H9 (cell line): ENCODE data around the gene SAFB. TPM values are rescaled to one million over a fixed set of nuclear protein-coding genes. Genes with fewer than 3 reads are reported as not detected.

ENCODE experiments used
- DNase-seq: peaks from one replicate; pipeline ENCODE4 v3.0.0-alpha.2; 2017
- H2AFZ ChIP-seq: one replicate; pipeline ENCODE4 v1.6.1; 2013; ENCODE audit warnings: mild to moderate bottlenecking, low read length, control low read depth, moderate library complexity
- H2AK5ac ChIP-seq: 2 replicates; pipeline ENCODE4 v1.6.1; 2013; ENCODE audit warnings: low read length, control low read depth, mixed read lengths; ENCODE audit not compliant: insufficient read length
- H2BK120ac ChIP-seq: one replicate; pipeline ENCODE4 v1.6.1; 2013; ENCODE audit warnings: low read depth, mild to moderate bottlenecking, low read length, control low read depth, inconsistent platforms; ENCODE audit not compliant: poor library complexity, severe bottlenecking
- H2BK12ac ChIP-seq: 2 replicates; pipeline ENCODE4 v1.6.1; 2013; ENCODE audit warnings: low read length, control low read depth, mixed read lengths, low read depth; ENCODE audit not compliant: insufficient read length
- H2BK15ac ChIP-seq: 2 replicates; pipeline ENCODE4 v1.6.1; 2013; ENCODE audit warnings: low read depth, low read length, control low read depth
- H2BK20ac ChIP-seq: one replicate; pipeline ENCODE4 v1.6.1; 2013; ENCODE audit warnings: low read depth, mild to moderate bottlenecking, low read length, control low read depth, inconsistent platforms; ENCODE audit not compliant: poor library complexity, severe bottlenecking
- H2BK5ac ChIP-seq: 2 replicates; pipeline ENCODE4 v1.6.1; 2013; ENCODE audit warnings: low read length, control low read depth, mixed read lengths; ENCODE audit not compliant: insufficient read length
- H3K14ac ChIP-seq: 2 replicates; pipeline ENCODE4 v1.6.1; 2013; ENCODE audit warnings: low read length, control low read depth; ENCODE audit not compliant: insufficient read depth
- H3K18ac ChIP-seq: 2 replicates; pipeline ENCODE4 v1.6.1; 2013; ENCODE audit warnings: low read depth, mild to moderate bottlenecking, mixed read lengths, low read length, control low read depth; ENCODE audit not compliant: insufficient read length
- H3K23ac ChIP-seq: 2 replicates; pipeline ENCODE4 v1.6.1; 2013; ENCODE audit warnings: low read length, control low read depth, mixed read lengths, low read depth; ENCODE audit not compliant: insufficient read length
- H3K23me2 ChIP-seq: 2 replicates; pipeline ENCODE4 v1.6.1; 2013; ENCODE audit warnings: low read depth, mild to moderate bottlenecking, mixed read lengths, low read length, control low read depth; ENCODE audit not compliant: insufficient read length, poor library complexity, severe bottlenecking
- H3K27ac ChIP-seq: 2 replicates; pipeline ENCODE4 v1.5.1; 2013; ENCODE audit warnings: low read length, control low read depth, mixed read lengths, low read depth; ENCODE audit not compliant: insufficient read length
- H3K27me3 ChIP-seq: 2 replicates; pipeline ENCODE4 v1.6.1; 2013; ENCODE audit warnings: low read length, control low read depth, inconsistent platforms; ENCODE audit not compliant: insufficient read depth
- H3K4ac ChIP-seq: 2 replicates; pipeline ENCODE4 v1.6.1; 2013; ENCODE audit warnings: low read depth, mild to moderate bottlenecking, control low read depth, inconsistent platforms, low read length, moderate library complexity
- H3K4me1 ChIP-seq: 2 replicates; pipeline ENCODE4 v1.6.1; 2013; ENCODE audit warnings: low read length, control low read depth, inconsistent platforms; ENCODE audit not compliant: insufficient read depth
- H3K4me2 ChIP-seq: 2 replicates; pipeline ENCODE4 v1.6.1; 2013; ENCODE audit warnings: low read length, control low read depth, mixed read lengths; ENCODE audit not compliant: insufficient read length, insufficient read depth
- H3K56ac ChIP-seq: 2 replicates; pipeline ENCODE4 v1.6.1; 2013; ENCODE audit warnings: low read depth, mild to moderate bottlenecking, mixed read lengths, low read length, control low read depth; ENCODE audit not compliant: insufficient read length
- H3K79me1 ChIP-seq: 2 replicates; pipeline ENCODE4 v1.6.1; 2013; ENCODE audit warnings: low read depth, mild to moderate bottlenecking, moderate library complexity, low read length, control low read depth, inconsistent platforms; ENCODE audit not compliant: insufficient read depth, poor library complexity, severe bottlenecking
- H3K79me2 ChIP-seq: 2 replicates; pipeline ENCODE4 v1.6.1; 2013; ENCODE audit warnings: low read length, control low read depth, inconsistent platforms; ENCODE audit not compliant: insufficient read depth
- H3K9ac ChIP-seq: 2 replicates; pipeline ENCODE4 v1.6.1; 2013; ENCODE audit warnings: low read length, control low read depth, mixed read lengths; ENCODE audit not compliant: insufficient read length; ENCODE audit errors: extremely low read depth
- H3K9me3 ChIP-seq: one replicate; pipeline ENCODE4 v1.6.1; 2013; ENCODE audit warnings: low read depth, low read length, inconsistent platforms; ENCODE audit not compliant: control insufficient read depth
- H3T11ph ChIP-seq: one replicate; pipeline ENCODE4 v1.6.1; 2013; ENCODE audit warnings: mild to moderate bottlenecking, low read length, control low read depth, inconsistent platforms
- H4K20me1 ChIP-seq: one replicate; pipeline ENCODE4 v1.6.1; 2013; ENCODE audit not compliant: control insufficient read depth, insufficient read length, insufficient read depth
- H4K5ac ChIP-seq: 2 replicates; pipeline ENCODE4 v1.6.1; 2013; ENCODE audit warnings: low read depth, mild to moderate bottlenecking, mixed read lengths, low read length, control low read depth; ENCODE audit not compliant: insufficient read length
- H4K8ac ChIP-seq: replicated peaks from 2 replicates; pipeline ENCODE4 v1.6.1; 2013; ENCODE audit warnings: low read length, control low read depth, mixed read lengths, low read depth; ENCODE audit not compliant: insufficient read length
- H4K91ac ChIP-seq: 2 replicates; pipeline ENCODE4 v1.6.1; 2013; ENCODE audit warnings: low read depth, mild to moderate bottlenecking, moderate library complexity, mixed read lengths, low read length, control low read depth; ENCODE audit not compliant: insufficient read length
- H3K27ac Mint-ChIP-seq, 3 experiments: 2 replicates in 2 of 3; 3 replicates in 1 of 3; pipeline ENCODE4 v1.8.0; 2020 to 2021; ENCODE audit warnings: mixed read lengths in 3 of 3, mild to moderate bottlenecking in 1 of 3, moderate library complexity in 1 of 3
- H3K27me3 Mint-ChIP-seq: 2 replicates; pipeline ENCODE4 v1.8.0; 2021; ENCODE audit warnings: low read depth, mild to moderate bottlenecking, moderate library complexity, mixed read lengths
- H3K36me3 Mint-ChIP-seq, 3 experiments: 2 replicates in 2 of 3; 3 replicates in 1 of 3; pipeline ENCODE4 v1.8.0; 2020 to 2021; ENCODE audit warnings: low read depth in 3 of 3, mixed read lengths in 3 of 3; ENCODE audit not compliant: insufficient read depth in 1 of 3
- H3K4me1 Mint-ChIP-seq, 2 experiments: 2 replicates each; pipeline ENCODE4 v1.8.0; 2020; ENCODE audit warnings: mixed read lengths in 2 of 2
- H3K4me3 Mint-ChIP-seq, 2 experiments: 2 replicates in 1 of 2; 3 replicates in 1 of 2; pipeline ENCODE4 v1.8.0; 2020 to 2021; ENCODE audit warnings: mild to moderate bottlenecking in 2 of 2, mixed read lengths in 2 of 2, moderate library complexity in 1 of 2
- H3K9me3 Mint-ChIP-seq, 2 experiments: 2 replicates in 1 of 2; 3 replicates in 1 of 2; pipeline ENCODE4 v1.8.0; 2020; ENCODE audit warnings: mild to moderate bottlenecking in 2 of 2, mixed read lengths in 2 of 2, moderate library complexity in 1 of 2
- CTCF ChIP-seq: fragments of 200-600 bp; sonication (generic); conservative IDR thresholded peaks from 3 replicates; pipeline ENCODE4 v1.8.0; 2021; ENCODE audit warnings: antibody characterized with exemption, mild to moderate bottlenecking
- WGBS: extraction: QIAGEN DNeasy Blood & Tissue Kit; methylation state at CpG from one replicate; pipeline ENCODE4 v1.1.7; 2013; ENCODE audit warnings: missing lambda C conversion rate, low lambda C conversion rate, mixed read lengths; ENCODE audit not compliant: insufficient read length; ENCODE audit errors: extremely low coverage; 5-methylcytosine and 5-hydroxymethylcytosine counted together
- total RNA-seq: library from RNA; stranded (reverse); gene quantifications from 2 replicates; pipeline ENCODE4 v1.2.1, GENCODE V29; 2021

The SAFB gene
- total RNA-seq, 1 experiment from 2014 or later, result 110 TPM

DNA sequence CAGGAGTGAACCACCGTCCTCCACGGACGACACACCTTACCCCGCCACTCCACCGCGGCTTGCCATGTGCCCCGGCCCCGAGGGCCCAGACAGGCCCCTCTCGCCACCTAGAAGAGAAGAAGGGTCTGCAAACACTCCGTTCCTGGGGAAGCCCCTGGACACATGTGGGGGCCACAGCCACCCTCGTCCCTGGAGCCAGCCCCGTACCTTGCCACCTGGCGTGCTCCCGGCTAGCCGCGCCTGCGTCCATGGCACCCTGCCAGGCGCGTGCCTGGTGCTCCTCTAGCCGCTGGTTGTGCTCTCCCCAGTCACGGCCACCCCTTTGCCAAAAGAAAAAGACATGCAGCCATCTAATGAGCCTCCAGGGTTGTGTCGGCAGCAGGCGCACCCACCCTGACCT is 35.2 kb upstream of the SAFB start:
- no peak overlapping the region for H4K8ac ChIP-seq
- no peak overlapping the region for H2BK120ac ChIP-seq
- H3K23me2 ChIP-seq, result peaks cover 5% of the 10 kb centered on the region
- Mint-ChIP-seq H3K9me3 (no peaks in the 10 kb centered on the region; a peak in 1 of 5 replicates), H3K4me3 (no peak overlapping the region; a peak in 1 of 5 replicates), H3K27ac (peak overlapping the region; percentile 53 to 65 (median 55); a peak in 3 of 7 replicates), H3K4me1 (peaks cover 15 to 23% of the 10 kb centered on the region in 2 experiments), H3K27me3 (no peaks in the 10 kb centered on the region), H3K36me3 (peaks cover 24 to 55% (median 54%) of the 10 kb centered on the region in 3 experiments)
- H3K4me1 ChIP-seq, result no peaks in the 10 kb centered on the region; the same call in 1 of the 2 replicates
- no peaks in the 10 kb centered on the region for H3K9me3 ChIP-seq
- no peak overlapping the region for H3K27ac ChIP-seq
- H3K18ac ChIP-seq, result no peak overlapping the region
- no peaks in the 10 kb centered on the region for H4K20me1 ChIP-seq
- no peak for TF ChIP-seq CTCF
- no peak overlapping the region for H2BK20ac ChIP-seq
- no peak for DNase-seq
- no peak overlapping the region for H2BK5ac ChIP-seq
- H3K9ac ChIP-seq, result no peak overlapping the region
- WGBS, result no CpG with 5 or more reads among the region's 23 CpGs
- no peak overlapping the region for H3T11ph ChIP-seq
- H3K79me1 ChIP-seq, result no peaks in the 10 kb centered on the region
- no peak overlapping the region for H3K56ac ChIP-seq
- no peak overlapping the region for H2BK12ac ChIP-seq
- H3K79me2 ChIP-seq, result no peaks in the 10 kb centered on the region
- no peak overlapping the region for H3K23ac ChIP-seq
- no peaks in the 10 kb centered on the region for H3K27me3 ChIP-seq
- no peak overlapping the region for H3K4me2 ChIP-seq
- no peak overlapping the region for H4K5ac ChIP-seq
- H2AFZ ChIP-seq, result no peak overlapping the region
- no peak overlapping the region for H2BK15ac ChIP-seq
- H4K91ac ChIP-seq, result no peak overlapping the region
- no peak overlapping the region for H3K4ac ChIP-seq
- H3K14ac ChIP-seq, result no peak overlapping the region
- no peak overlapping the region for H2AK5ac ChIP-seq
